ENCODE results near the gene GALNT16.

- TF ChIP-seq CTCF (IDR thresholded peaks at IDR 0.05; ENCODE audit: insufficient read depth, low read length) = no peak
- TF ChIP-seq POLR2AphosphoS5 (IDR thresholded peaks at IDR 0.05; ENCODE audit: low read depth) = no peak
Observed at GRCh38 chr14:69317102-69317755, 57.3 kb downstream of the GALNT16 start.
